Kidney glomerular epithelial cell (primary cell): ENCODE data around the gene THOC7.

ENCODE experiments used
- DNase-seq: peaks from one replicate; lab custom pipeline; 2025; lab: John Stamatoyannopoulos, UW

THOC7 gene

GRCh38 chr3:63845215-63845614 is 18.4 kb downstream of the THOC7 start:
- no peak for DNase-seq

GRCh38 chr3:63842127-63842526 is 21.5 kb downstream of the THOC7 start:
- no peak for DNase-seq

- DNase-seq, result no peak
These were observed 21.9 kb downstream of the THOC7 start for GRCh38 chr3:63841704-63842103.

- no peak for DNase-seq
These were observed 31.2 kb downstream of the THOC7 start for GRCh38 chr3:63832395-63832794.

GRCh38 chr3:63830526-63830925 is 33.1 kb downstream of the THOC7 start:
- DNase-seq, result no peak

- no peak for DNase-seq
These were observed 39.3 kb downstream of the THOC7 start for GRCh38 chr3:63824309-63824708.

- DNase-seq, result no peak
These were observed 44.5 kb downstream of the THOC7 start, which contains the start of gene C3orf49 for GRCh38 chr3:63819151-63819398. Gene C3orf49, plus strand, starts transcription at chr3:63819299. Its CDS starts 173 bp downstream, at chr3:63819472.

- DNase-seq, result peak; percentile 65
These were observed 45.1 kb downstream of the THOC7 start for GRCh38 chr3:63818282-63819150.

- no peak for DNase-seq
These were observed 46.4 kb downstream of the THOC7 start for GRCh38 chr3:63817225-63817624.

GRCh38 chr3:63814237-63814636 is 49.4 kb downstream of the THOC7 start:
- DNase-seq, result no peak

GRCh38 chr3:63809607-63810006 is 54.0 kb downstream of the THOC7 start:
- DNase-seq, result no peak

GRCh38 chr3:63808633-63809032 is 55.0 kb downstream of the THOC7 start:
- no peak for DNase-seq

GRCh38 chr3:63807961-63808565 is 55.5 kb downstream of the THOC7 start:
- DNase-seq, result no peak

GRCh38 chr3:63803911-63804310 is 59.7 kb downstream of the THOC7 start:
- DNase-seq, result no peak

- DNase-seq, result no peak
These were observed 63.5 kb downstream of the THOC7 start for GRCh38 chr3:63800097-63800496.

GRCh38 chr3:63798949-63799348 is 64.7 kb downstream of the THOC7 start:
- no peak for DNase-seq

- no peak for DNase-seq
These were observed 65.1 kb downstream of the THOC7 start for GRCh38 chr3:63798544-63798943.

GRCh38 chr3:63795438-63795837 is 68.2 kb downstream of the THOC7 start:
- DNase-seq, result no peak

GRCh38 chr3:63791974-63792373 is 71.6 kb downstream of the THOC7 start:
- DNase-seq, result peak; percentile 22
